ENCODE measurements around the gene ZNF232.
"Not testable (repeated sequence)": the region's sequence is repeated elsewhere in the genome, so short reads cannot be mapped to it uniquely, and the experiment has no call there.

Gene ZNF232

DNA sequence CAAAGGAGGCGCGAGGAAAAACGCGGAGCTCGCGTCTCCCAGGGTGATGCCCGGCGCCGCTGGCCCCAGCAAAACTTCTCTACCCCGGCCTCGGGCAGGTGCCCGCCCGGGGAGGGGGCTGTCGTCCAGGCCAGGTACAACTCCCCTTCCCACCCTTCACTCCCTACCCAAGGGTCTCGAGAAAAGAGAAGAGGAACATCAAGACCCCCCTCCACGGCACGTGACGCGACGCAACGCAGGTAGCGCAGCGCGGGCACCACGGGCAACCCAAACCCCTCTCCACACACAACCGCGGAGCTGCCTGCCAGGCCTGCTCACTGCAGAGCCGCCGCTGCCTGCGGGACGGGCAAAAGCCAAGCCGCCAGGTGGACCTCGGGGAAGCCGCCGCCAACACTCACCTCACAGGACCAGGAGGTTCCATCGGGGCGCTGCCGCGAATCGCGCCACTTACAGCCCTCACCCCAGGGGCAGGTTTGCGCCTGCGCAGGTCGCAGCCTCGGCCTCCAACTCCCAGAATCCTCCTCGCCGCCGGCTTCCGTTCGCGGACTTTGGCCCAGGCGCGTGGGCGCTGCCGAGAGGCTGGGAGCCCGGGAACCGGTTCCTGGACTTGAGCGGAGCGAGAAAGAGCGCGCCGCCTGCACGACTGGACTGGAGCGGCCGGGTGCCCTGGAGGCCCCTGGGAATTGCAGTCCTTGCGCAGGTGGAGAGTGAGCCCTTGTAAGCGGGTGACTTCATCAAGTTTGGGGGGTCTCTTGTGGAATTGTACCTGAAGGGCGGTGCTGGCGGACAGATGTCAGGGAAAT lies at the start of gene ZNF232:
ZNF232 (minus strand) TSS at position 477 of the 803 bp plus-strand sequence; CDS start at position 421, 56 bp downstream.
- DNase-seq, result peak; percentile 78

DNA sequence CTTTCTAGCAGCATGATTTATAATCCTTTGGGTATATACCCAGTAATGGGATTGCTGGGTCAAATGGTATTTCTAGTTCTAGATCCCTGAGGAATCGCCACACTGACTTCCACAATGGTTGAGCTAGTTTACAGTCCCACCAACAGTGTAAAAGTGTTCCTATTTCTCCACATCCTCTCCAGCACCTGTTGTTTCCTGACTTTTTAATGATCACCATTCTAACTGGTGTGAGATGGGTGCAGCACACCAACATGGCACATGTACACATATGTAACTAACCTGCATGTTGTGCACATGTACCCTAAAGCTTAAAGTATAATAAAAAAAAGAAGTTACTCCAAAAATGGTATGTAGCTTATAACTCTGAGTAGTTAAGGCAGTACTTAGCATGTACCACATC lies 49.0 kb upstream of the ZNF232 start:
- DNase-seq, result not testable (repeated sequence)

DNA sequence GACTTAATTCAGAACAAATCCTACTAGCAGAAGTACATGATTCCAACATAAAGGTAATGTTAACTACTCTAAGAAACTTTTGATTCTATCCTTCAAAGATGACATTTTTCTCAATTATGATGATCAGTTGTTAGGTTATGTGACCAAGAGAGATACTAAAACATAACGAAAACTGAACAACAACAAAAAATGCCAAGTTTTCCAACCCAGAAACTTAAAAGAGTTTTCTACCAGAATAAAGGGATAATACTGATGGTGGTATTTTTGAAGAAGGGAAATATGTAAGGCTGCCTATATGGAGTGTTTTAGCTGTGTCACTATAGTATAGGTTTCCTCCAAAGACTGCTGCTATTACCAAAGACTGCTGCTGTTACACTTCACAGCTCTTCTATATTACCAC lies 34.4 kb upstream of the ZNF232 start:
- DNase-seq, result not testable (repeated sequence)

DNA sequence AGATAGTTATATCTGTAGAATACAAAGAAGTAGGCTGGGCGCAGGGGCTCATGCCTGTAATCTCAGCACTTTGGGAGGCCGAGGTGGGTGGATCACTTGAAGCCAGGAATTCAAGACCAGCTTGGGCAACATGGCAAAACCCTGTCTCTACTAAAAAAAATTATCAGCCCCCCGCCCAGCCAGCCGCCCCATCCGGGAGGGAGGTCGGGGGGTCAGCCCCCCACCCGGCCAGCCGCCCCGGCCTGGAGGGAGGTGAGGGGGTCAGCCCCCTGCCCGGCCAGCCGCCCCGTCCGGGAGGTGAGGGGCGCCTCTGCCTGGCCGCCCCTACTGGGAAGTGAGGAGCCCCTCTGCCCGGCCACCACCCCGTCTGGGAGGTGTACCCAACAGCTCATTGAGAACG lies 31.2 kb upstream of the ZNF232 start:
- not testable (repeated sequence) for DNase-seq

DNA sequence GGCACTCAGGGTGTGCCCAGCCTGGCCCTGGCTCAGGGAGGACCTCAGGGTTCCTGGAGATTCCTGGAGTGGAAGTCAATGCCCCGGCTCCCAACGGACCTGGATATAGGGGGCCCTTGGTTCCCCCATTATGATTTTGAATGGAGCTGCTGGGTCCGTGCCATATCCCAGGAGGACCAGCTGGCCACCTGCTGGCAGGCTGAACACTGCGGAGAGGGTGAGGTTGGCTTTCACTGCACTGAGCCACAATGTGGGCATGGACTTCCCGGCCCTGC lies 27.7 kb upstream of the ZNF232 start:
- no peak for DNase-seq

DNA sequence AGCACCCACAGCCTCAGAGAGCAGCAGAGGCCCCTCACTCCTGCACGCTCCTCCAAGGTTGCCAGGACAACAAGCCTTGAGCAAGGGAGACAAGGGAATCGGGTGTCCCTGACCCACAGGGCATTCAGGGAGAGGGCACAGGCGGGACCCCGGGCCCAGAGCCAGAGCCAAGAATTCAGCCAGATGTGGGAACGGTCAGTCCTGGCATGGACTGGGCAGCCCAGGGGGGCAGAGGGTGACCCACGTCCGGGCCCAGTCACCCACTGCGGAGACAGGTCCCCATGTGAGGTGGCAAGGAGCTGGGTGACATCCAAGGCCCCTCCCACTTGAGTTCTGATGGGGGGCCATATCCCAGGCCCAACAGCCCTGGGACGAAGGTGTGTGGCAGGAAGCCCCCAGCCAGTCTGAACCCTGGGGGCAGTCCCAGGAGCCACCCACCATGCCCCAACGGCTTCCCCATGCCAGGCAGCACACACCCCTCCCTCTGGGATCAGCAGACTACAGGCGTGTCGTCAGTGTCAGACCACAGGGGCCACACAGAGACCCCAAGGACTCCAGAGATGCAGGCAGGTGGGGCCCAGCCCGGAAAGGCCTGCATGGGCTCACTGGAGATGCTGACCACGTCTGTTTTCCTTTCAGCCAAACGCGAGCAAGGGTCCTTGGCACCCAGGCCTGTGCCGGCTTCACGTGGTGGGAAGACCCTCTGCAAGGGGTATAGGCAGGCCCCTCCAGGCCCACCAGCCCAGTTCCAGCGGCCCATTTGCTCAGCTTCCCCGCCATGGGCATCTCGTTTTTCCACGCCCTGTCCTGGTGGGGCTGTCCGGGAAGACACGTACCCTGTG lies 27.2 kb upstream of the ZNF232 start:
- no peak for DNase-seq

DNA sequence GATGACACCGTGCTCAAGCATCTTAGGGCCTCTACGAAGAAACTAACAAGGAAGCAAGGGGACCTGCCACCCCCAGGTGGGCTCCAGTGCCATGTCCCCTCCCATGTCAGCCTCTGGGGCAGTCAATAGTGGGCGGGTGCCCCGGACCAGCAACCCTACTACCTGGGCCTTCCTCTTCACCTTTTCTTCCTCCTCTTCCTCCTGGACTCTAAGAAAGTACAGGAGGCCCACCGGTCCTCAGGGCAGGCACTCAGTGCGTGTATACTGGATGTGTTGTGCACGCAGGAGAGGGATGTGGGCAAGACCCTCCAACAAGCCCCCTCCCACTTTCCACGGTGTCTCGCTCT lies 26.5 kb upstream of the ZNF232 start:
- not testable (repeated sequence) for DNase-seq

DNA sequence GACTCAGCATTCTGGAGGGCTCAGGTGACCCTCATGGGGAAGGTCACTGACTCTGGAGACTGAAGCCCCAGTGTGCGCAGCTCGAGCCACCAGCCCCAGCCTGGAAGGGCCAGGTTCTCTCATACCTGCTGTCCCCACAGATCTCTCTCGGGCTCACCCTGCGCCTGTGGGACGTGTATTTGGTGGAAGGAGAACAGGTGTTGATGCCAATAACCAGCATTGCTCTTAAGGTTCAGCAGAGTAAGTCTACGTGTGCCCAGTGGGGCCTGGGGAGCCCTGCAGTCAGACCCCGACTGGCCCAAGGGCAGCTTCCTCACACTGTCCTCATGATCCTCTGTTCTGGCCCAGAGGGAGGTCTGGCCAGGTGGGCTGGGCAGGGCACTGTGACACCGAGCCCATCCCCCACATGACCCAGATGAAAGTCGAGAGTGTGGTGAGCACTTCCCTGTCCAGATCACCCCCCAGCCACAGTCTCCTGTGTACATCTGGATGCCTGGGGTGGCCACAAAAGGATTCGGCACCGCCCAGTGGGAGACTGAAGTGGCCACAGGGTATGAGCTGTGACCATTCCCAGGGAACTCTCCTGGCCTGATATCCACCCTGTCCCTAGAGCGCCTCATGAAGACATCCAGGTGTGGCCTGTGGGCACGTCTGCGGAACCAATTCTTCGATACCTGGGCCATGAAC lies 26.0 kb upstream of the ZNF232 start:
- DNase-seq, result not testable (repeated sequence)

DNA sequence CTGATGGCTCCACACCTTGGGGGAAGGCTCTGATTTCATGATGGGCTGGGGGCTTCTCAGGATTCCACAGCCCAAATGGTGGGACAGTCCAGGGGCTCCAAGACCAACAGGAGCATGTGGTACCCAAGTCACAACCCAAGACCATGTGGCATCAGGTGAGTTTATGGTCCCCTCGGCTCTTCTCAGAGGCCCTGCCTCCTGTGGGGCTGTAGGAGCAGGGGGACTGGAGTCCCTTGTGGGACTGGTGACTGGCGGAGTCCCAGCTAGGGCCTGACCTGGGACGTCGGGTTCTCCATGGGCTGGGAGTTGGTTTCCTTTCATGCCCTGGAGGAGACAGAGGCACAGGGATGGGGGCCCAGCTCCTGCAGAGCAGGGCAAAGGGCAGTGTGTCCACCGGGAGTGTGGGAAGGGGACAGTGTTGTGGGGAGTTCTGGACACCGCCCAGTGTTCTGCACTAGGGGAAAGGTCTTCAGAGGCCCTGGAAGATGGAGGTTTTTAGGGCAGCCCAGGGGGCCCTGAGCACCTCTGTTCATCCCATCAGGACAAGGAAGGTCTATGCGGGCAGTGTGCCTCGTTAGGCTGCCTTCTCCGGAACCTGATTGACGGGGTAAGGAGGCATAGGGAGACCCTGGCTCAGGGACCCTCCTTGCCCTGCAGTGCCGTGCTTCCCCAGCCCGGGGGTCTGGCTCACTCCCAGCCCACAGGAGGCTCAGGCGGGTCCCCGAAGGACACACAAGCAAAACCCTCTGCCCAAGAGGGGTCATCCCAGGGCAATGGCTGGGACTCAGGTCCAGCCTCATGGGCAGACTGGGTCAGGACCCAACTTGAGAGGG lies 25.1 kb upstream of the ZNF232 start:
- DNase-seq, result not testable (repeated sequence)

DNA sequence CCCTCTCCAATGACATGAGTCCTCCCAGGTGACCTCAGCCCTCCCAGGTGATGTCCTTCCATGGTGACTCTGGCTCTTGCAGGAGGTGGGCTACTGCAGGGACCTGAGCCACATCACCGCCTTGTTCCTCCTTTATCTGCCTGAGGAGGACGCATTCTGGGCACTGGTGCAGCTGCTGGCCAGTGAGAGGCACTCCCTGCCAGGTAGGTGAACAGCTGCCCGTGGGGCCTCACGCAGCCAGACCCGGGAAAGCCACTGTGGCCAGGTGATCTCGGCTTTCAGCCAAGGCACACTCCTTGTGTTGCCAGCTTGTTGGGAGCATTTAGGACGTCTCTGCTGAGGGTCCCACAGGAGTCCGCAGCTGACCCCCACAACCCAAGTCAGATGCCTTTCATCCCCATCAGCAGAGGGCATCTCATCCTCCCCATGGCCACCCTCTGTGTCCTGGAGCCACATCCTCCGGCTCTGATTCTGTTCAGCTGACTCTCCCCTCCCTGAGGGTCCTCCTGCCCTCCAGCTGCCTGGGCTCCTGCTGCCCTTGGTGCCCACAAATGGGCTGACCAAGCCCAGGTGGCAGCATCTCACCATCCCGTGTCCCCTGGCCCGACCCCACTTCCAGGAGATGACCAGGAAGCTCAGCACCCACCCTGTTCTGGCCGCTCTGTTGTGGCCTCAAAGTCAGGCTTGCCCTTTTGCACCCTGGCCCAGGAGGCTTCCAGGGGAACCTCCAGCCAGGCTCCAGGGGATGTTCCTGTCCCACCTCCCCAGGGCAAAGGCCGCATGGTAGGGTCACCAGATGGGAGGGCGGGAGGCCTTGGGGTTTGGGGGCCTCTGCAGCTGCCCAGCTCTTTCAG lies 24.3 kb upstream of the ZNF232 start:
- DNase-seq, result no peak

DNA sequence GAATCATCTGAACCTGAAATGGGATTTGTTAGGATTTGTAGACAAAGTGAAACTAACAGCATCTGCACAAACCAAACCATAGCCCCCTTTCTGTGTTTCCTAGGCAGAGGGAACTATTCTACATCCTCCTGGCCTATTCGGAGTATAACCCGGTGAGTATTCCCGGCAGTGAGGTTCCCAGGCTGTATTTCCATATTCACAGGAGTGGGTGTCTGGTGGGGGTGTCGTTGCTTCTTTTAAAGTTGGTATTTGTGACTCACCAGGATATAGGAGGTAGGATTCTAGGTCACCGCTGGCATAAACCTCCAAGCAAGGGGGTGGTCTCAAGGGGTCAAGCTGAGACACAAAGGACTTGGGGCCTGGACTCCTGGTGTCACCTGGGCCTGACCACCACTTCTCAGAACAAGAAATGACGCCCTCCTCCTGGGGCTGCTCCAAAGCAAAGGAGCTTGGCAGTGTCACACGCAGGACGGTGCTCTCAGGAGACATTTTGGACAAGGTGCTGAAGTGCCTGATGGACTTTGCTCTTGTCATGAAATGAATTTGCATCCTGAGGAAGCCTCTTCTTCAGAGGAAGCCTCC lies 23.5 kb upstream of the ZNF232 start:
- DNase-seq, result not testable (repeated sequence)

DNA sequence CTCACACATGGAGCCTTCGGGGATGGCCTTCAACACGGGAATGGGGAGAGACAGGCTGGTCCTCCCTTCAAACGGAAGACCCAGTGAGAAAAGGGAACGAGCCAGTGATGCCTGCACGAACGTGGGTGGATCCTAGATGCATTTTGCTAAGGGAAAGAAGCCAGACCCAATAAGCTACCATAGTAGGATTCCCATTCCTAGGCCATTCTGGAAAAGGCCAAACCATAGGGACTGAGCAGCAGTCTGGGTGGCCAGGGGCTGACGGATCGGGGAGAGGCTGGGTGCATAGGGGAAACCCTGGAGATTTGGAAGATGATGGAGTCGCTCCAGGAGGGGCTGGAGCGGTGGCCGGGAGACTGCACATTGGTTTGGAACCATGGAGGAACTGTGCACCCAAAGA lies 22.9 kb upstream of the ZNF232 start:
- DNase-seq, result not testable (repeated sequence)

DNA sequence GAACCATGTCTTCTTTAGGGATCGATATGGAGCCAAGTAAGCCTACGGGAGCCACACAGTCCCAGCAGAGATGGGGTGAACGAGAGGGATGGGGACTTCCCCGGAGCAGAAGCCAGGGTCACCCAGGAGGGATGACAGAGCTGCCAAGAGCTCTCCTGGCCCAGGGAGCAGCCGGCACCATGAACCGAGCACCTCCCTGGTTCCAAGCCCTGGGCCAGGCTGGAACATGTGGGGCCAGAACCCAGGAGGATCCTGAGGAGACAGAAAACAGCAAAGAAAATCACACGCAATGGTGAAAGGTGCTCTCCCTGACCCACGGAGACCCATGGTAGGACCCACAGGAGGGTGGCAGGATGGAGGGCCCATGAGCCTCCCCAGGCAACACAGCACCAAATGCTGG lies 22.3 kb upstream of the ZNF232 start:
- DNase-seq, result not testable (repeated sequence)

DNA sequence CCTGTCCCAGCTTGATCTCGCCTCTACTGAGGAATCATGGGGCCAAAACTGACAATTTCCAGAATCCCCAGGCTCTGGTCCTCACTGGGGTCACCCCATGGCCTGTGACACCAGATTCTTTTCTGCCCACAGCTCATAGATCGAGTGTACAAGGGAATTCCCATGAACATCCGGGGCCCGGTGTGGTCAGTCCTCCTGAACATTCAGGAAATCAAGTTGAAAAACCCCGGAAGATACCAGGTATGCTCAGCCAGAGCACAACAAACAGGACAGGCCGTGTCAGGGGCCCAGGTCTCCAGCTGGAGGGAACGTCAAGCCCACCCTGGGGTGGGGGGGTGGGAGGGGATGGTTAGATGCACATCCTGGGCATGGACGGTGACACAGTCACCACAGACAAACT lies 21.6 kb upstream of the ZNF232 start:
- no peak for DNase-seq

DNA sequence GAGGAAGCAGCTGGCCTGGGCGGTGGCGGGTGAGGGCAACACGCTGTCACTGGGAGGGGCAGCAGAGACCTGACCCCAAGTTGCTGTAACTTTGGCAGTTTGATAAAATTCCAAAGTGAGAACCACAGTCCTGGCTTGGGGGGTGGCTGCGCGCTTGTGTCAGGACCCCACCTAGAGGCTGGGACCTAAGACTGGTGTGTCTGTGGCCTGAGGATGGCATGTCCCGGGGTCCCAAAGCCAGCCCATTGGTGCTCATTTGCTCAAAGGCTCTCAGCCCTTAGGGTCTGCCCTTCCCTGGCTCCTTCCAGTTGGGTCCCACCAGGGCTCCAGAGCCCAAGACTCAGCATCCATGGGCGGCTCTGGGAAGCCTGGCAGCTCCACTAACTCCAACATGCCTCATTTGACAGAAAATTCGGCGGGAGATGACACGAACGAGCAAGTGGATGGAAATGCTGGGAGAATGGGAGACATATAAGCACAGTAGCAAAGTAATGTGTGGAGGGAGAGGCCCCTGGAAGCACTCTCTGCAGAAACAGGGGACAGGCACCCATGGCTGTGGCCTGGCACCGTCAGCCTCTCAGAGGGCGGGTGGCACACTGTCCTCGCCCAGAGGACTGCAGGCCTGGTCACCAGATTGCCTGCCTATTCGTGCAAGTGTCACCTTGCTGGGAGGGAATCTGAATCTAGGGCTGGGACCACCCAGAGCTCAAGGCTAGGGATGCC lies 21.0 kb upstream of the ZNF232 start:
- not testable (repeated sequence) for DNase-seq

DNA sequence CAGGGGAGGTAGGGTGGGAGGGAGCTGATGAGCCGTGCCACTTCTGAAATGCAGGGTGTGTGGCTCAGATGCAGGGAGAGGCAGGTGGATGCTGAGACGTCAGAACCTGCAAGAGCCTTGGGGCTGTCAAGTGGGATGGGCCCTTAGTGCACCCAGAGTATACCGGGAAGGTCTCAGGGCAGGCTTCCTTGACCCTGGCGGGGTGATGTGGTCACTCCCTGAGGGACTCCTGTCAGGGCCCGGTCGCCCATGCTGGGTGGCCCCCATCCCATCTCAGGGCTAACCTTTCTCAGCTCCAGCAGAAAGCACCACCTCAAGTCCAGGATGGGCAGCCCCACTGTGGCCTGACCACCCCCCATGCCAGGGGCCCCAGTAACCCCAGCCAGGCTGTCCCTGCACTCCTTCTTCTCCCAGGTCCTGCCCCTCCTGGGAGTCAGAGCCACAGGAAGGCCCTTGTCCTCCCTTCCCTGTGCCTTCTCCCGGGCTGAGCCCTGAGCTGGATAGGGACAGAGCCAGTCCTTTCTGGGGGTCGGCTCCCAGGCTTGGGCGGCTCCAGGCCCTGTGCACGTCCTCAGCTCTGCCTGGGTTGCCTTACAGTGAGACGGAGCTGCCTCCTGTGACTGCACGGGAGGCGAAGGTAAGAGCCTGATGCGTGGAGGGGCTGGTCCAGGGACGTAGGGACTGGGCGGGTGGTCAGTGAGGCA lies 20.3 kb upstream of the ZNF232 start:
- not testable (repeated sequence) for DNase-seq

DNA sequence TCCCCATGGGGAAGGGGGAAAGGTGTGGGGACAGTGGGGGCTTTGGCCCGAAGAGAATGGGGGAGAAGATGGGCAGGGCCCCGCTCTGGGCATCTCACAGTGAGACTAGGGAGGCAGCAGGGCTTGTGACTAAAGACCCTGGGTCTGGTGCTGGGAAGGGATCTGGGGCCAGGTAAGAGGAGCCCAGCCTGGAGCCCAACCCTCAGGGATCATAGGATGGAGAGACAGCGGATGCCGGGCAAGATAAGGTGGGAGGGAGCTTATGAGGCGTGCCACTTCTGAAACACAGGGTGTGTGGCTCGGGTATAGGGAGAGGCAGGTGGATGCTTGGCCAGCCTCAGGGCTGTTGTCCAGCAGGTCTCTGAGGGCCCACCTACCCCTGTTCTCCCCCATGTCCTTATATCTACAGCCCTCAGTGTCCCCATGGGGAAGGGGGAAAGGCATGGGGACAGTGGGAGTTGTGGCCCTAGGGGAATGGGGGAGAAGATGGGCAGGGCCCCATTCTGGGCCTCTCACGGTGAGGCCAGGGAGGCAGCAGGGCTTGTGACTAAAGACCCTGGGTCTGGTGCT lies 19.6 kb upstream of the ZNF232 start:
- no peak for DNase-seq

DNA sequence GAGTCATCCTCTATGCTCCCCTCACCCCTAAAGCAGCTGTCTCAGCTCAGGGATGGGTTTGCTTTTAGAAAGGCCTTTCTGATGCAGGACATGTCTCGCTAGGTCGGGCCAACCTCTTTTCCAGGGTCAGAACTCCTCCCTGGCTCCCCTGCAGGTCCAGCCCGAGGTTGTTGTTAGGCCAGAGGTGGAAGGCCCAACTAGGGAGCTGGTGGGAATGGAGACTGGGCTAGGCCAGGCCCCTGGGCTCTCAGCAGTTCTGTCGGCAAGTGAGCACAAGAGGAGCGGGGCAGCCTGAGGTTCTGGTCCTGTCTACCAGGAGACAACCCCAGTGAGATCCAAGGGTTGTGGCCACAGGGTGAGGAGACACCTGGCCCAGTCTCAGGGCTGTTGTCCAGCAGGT lies 19.0 kb upstream of the ZNF232 start:
- not testable (repeated sequence) for DNase-seq

DNA sequence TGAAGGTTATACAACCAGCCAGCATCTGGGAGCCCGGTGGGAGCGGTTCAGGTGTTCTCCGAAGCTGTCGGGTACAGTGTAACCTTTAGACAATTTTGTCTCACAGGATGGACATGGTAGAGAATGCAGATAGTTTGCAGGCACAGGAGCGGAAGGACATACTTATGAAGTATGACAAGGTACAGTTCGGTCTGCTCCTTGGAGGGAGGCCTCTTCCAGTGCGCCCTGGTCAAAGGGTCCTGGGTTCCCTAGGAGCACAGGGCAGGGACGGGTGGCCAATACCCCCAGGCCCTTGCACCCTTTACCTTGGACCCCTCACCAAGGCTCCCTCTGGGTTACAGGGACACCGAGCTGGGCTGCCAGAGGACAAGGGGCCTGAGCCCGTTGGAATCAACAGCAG lies 18.6 kb upstream of the ZNF232 start:
- DNase-seq, result not testable (repeated sequence)

DNA sequence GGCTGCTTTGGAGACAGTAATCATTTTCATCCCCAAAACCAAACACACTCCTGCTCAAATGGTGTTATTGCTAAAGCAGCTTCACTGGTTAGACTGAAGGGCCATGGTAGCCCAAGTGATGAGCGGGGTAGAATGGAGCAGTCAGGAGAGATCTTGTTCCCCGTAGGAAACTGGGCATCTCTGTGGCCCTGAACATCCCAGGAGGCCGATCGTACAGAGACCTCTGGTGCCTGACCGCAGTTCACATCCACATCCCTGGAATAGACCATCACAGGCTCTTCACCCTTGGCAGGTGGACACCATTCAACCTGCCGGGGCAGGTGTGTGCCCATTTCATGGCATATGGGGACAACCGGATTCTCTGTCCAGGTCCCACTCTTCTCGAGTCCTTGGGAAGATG lies 18.1 kb upstream of the ZNF232 start:
- not testable (repeated sequence) for DNase-seq
